NCI-H526 treated with DMSO at 0.1 percent for 48 hours (cell line): ENCODE data around the gene PAX5.

Source experiments
- DNase-seq: peaks from one replicate; lab custom pipeline; 2025; lab: John Stamatoyannopoulos, UW

The PAX5 gene

GRCh38 chr9:36901528-36901927 is 132.5 kb downstream of the PAX5 start:
- DNase-seq = no peak

- DNase-seq = no peak
Observed at GRCh38 chr9:36900856-36901220, 133.2 kb downstream of the PAX5 start.

- no peak for DNase-seq
Observed at GRCh38 chr9:36900136-36900855, 133.8 kb downstream of the PAX5 start.

GRCh38 chr9:36899406-36899805 is 134.7 kb downstream of the PAX5 start:
- no peak for DNase-seq

- DNase-seq = no peak
Observed at GRCh38 chr9:36898431-36899020, 135.5 kb downstream of the PAX5 start.

- DNase-seq = no peak
Observed at GRCh38 chr9:36897478-36897877, 136.6 kb downstream of the PAX5 start.

GRCh38 chr9:36897019-36897418 is 137.0 kb downstream of the PAX5 start:
- no peak for DNase-seq

- DNase-seq = no peak
Observed at GRCh38 chr9:36896296-36896695, 137.8 kb downstream of the PAX5 start.

GRCh38 chr9:36895744-36896260 is 138.3 kb downstream of the PAX5 start:
- DNase-seq = no peak

- no peak for DNase-seq
Observed at GRCh38 chr9:36894695-36895310, 139.3 kb downstream of the PAX5 start.

GRCh38 chr9:36893911-36894310 is 140.2 kb downstream of the PAX5 start:
- DNase-seq = no peak

GRCh38 chr9:36893184-36893583 is 140.9 kb downstream of the PAX5 start:
- no peak for DNase-seq

- DNase-seq = no peak
Observed at GRCh38 chr9:36892279-36892678, 141.8 kb downstream of the PAX5 start.

GRCh38 chr9:36891341-36891811 is 142.7 kb downstream of the PAX5 start:
- no peak for DNase-seq

GRCh38 chr9:36889844-36890243 is 144.2 kb downstream of the PAX5 start:
- DNase-seq = no peak

- DNase-seq = no peak
Observed at GRCh38 chr9:36888551-36888950, 145.5 kb downstream of the PAX5 start.

- no peak for DNase-seq
Observed at GRCh38 chr9:36884721-36885120, 149.3 kb downstream of the PAX5 start.

GRCh38 chr9:36882594-36882993 is 151.5 kb downstream of the PAX5 start:
- DNase-seq = no peak

- DNase-seq = no peak
Observed at GRCh38 chr9:36881743-36882441, 152.2 kb downstream of the PAX5 start.

GRCh38 chr9:36881316-36881715 is 152.8 kb downstream of the PAX5 start:
- DNase-seq = no peak

GRCh38 chr9:36880075-36880474 is 154.0 kb downstream of the PAX5 start:
- DNase-seq = no peak
